H9 (cell line): ENCODE data around the gene SNX30. TPM values are rescaled to one million over a fixed set of nuclear protein-coding genes. Genes with fewer than 3 reads are reported as not detected.

ENCODE experiments used
- DNase-seq: peaks from one replicate; pipeline ENCODE4 v3.0.0-alpha.2; 2017
- H2AFZ ChIP-seq: one replicate; pipeline ENCODE4 v1.6.1; 2013; ENCODE audit warnings: mild to moderate bottlenecking, low read length, control low read depth, moderate library complexity
- H2AK5ac ChIP-seq: 2 replicates; pipeline ENCODE4 v1.6.1; 2013; ENCODE audit warnings: low read length, control low read depth, mixed read lengths; ENCODE audit not compliant: insufficient read length
- H2BK120ac ChIP-seq: one replicate; pipeline ENCODE4 v1.6.1; 2013; ENCODE audit warnings: low read depth, mild to moderate bottlenecking, low read length, control low read depth, inconsistent platforms; ENCODE audit not compliant: poor library complexity, severe bottlenecking
- H2BK12ac ChIP-seq: 2 replicates; pipeline ENCODE4 v1.6.1; 2013; ENCODE audit warnings: low read length, control low read depth, mixed read lengths, low read depth; ENCODE audit not compliant: insufficient read length
- H2BK15ac ChIP-seq: 2 replicates; pipeline ENCODE4 v1.6.1; 2013; ENCODE audit warnings: low read depth, low read length, control low read depth
- H2BK20ac ChIP-seq: one replicate; pipeline ENCODE4 v1.6.1; 2013; ENCODE audit warnings: low read depth, mild to moderate bottlenecking, low read length, control low read depth, inconsistent platforms; ENCODE audit not compliant: poor library complexity, severe bottlenecking
- H2BK5ac ChIP-seq: 2 replicates; pipeline ENCODE4 v1.6.1; 2013; ENCODE audit warnings: low read length, control low read depth, mixed read lengths; ENCODE audit not compliant: insufficient read length
- H3K14ac ChIP-seq: 2 replicates; pipeline ENCODE4 v1.6.1; 2013; ENCODE audit warnings: low read length, control low read depth; ENCODE audit not compliant: insufficient read depth
- H3K18ac ChIP-seq: 2 replicates; pipeline ENCODE4 v1.6.1; 2013; ENCODE audit warnings: low read depth, mild to moderate bottlenecking, mixed read lengths, low read length, control low read depth; ENCODE audit not compliant: insufficient read length
- H3K23ac ChIP-seq: 2 replicates; pipeline ENCODE4 v1.6.1; 2013; ENCODE audit warnings: low read length, control low read depth, mixed read lengths, low read depth; ENCODE audit not compliant: insufficient read length
- H3K23me2 ChIP-seq: 2 replicates; pipeline ENCODE4 v1.6.1; 2013; ENCODE audit warnings: low read depth, mild to moderate bottlenecking, mixed read lengths, low read length, control low read depth; ENCODE audit not compliant: insufficient read length, poor library complexity, severe bottlenecking
- H3K27ac ChIP-seq: 2 replicates; pipeline ENCODE4 v1.5.1; 2013; ENCODE audit warnings: low read length, control low read depth, mixed read lengths, low read depth; ENCODE audit not compliant: insufficient read length
- H3K27me3 ChIP-seq: 2 replicates; pipeline ENCODE4 v1.6.1; 2013; ENCODE audit warnings: low read length, control low read depth, inconsistent platforms; ENCODE audit not compliant: insufficient read depth
- H3K4ac ChIP-seq: 2 replicates; pipeline ENCODE4 v1.6.1; 2013; ENCODE audit warnings: low read depth, mild to moderate bottlenecking, control low read depth, inconsistent platforms, low read length, moderate library complexity
- H3K4me1 ChIP-seq: 2 replicates; pipeline ENCODE4 v1.6.1; 2013; ENCODE audit warnings: low read length, control low read depth, inconsistent platforms; ENCODE audit not compliant: insufficient read depth
- H3K4me2 ChIP-seq: 2 replicates; pipeline ENCODE4 v1.6.1; 2013; ENCODE audit warnings: low read length, control low read depth, mixed read lengths; ENCODE audit not compliant: insufficient read length, insufficient read depth
- H3K56ac ChIP-seq: 2 replicates; pipeline ENCODE4 v1.6.1; 2013; ENCODE audit warnings: low read depth, mild to moderate bottlenecking, mixed read lengths, low read length, control low read depth; ENCODE audit not compliant: insufficient read length
- H3K79me1 ChIP-seq: 2 replicates; pipeline ENCODE4 v1.6.1; 2013; ENCODE audit warnings: low read depth, mild to moderate bottlenecking, moderate library complexity, low read length, control low read depth, inconsistent platforms; ENCODE audit not compliant: insufficient read depth, poor library complexity, severe bottlenecking
- H3K79me2 ChIP-seq: 2 replicates; pipeline ENCODE4 v1.6.1; 2013; ENCODE audit warnings: low read length, control low read depth, inconsistent platforms; ENCODE audit not compliant: insufficient read depth
- H3K9ac ChIP-seq: 2 replicates; pipeline ENCODE4 v1.6.1; 2013; ENCODE audit warnings: low read length, control low read depth, mixed read lengths; ENCODE audit not compliant: insufficient read length; ENCODE audit errors: extremely low read depth
- H3K9me3 ChIP-seq: one replicate; pipeline ENCODE4 v1.6.1; 2013; ENCODE audit warnings: low read depth, low read length, inconsistent platforms; ENCODE audit not compliant: control insufficient read depth
- H3T11ph ChIP-seq: one replicate; pipeline ENCODE4 v1.6.1; 2013; ENCODE audit warnings: mild to moderate bottlenecking, low read length, control low read depth, inconsistent platforms
- H4K20me1 ChIP-seq: one replicate; pipeline ENCODE4 v1.6.1; 2013; ENCODE audit not compliant: control insufficient read depth, insufficient read length, insufficient read depth
- H4K5ac ChIP-seq: 2 replicates; pipeline ENCODE4 v1.6.1; 2013; ENCODE audit warnings: low read depth, mild to moderate bottlenecking, mixed read lengths, low read length, control low read depth; ENCODE audit not compliant: insufficient read length
- H4K8ac ChIP-seq: replicated peaks from 2 replicates; pipeline ENCODE4 v1.6.1; 2013; ENCODE audit warnings: low read length, control low read depth, mixed read lengths, low read depth; ENCODE audit not compliant: insufficient read length
- H4K91ac ChIP-seq: 2 replicates; pipeline ENCODE4 v1.6.1; 2013; ENCODE audit warnings: low read depth, mild to moderate bottlenecking, moderate library complexity, mixed read lengths, low read length, control low read depth; ENCODE audit not compliant: insufficient read length
- H3K27ac Mint-ChIP-seq, 3 experiments: 2 replicates in 2 of 3; 3 replicates in 1 of 3; pipeline ENCODE4 v1.8.0; 2020 to 2021; ENCODE audit warnings: mixed read lengths in 3 of 3, mild to moderate bottlenecking in 1 of 3, moderate library complexity in 1 of 3
- H3K27me3 Mint-ChIP-seq: 2 replicates; pipeline ENCODE4 v1.8.0; 2021; ENCODE audit warnings: low read depth, mild to moderate bottlenecking, moderate library complexity, mixed read lengths
- H3K36me3 Mint-ChIP-seq, 3 experiments: 2 replicates in 2 of 3; 3 replicates in 1 of 3; pipeline ENCODE4 v1.8.0; 2020 to 2021; ENCODE audit warnings: low read depth in 3 of 3, mixed read lengths in 3 of 3; ENCODE audit not compliant: insufficient read depth in 1 of 3
- H3K4me1 Mint-ChIP-seq, 2 experiments: 2 replicates each; pipeline ENCODE4 v1.8.0; 2020; ENCODE audit warnings: mixed read lengths in 2 of 2
- H3K4me3 Mint-ChIP-seq, 2 experiments: 2 replicates in 1 of 2; 3 replicates in 1 of 2; pipeline ENCODE4 v1.8.0; 2020 to 2021; ENCODE audit warnings: mild to moderate bottlenecking in 2 of 2, mixed read lengths in 2 of 2, moderate library complexity in 1 of 2
- H3K9me3 Mint-ChIP-seq, 2 experiments: 2 replicates in 1 of 2; 3 replicates in 1 of 2; pipeline ENCODE4 v1.8.0; 2020; ENCODE audit warnings: mild to moderate bottlenecking in 2 of 2, mixed read lengths in 2 of 2, moderate library complexity in 1 of 2
- WGBS: extraction: QIAGEN DNeasy Blood & Tissue Kit; methylation state at CpG from one replicate; pipeline ENCODE4 v1.1.7; 2013; ENCODE audit warnings: missing lambda C conversion rate, low lambda C conversion rate, mixed read lengths; ENCODE audit not compliant: insufficient read length; ENCODE audit errors: extremely low coverage; 5-methylcytosine and 5-hydroxymethylcytosine counted together
- total RNA-seq: library from RNA; stranded (reverse); gene quantifications from 2 replicates; pipeline ENCODE4 v1.2.1, GENCODE V29; 2021
- TF ChIP-seq, protein P1 (sequence below): fragments of 200-600 bp; sonication (generic); conservative IDR thresholded peaks from 3 replicates; pipeline ENCODE4 v1.8.0; 2021; ENCODE audit warnings: antibody characterized with exemption, mild to moderate bottlenecking

The SNX30 gene
- total RNA-seq, 1 experiment from 2014 or later = 10.3 TPM

DNA sequence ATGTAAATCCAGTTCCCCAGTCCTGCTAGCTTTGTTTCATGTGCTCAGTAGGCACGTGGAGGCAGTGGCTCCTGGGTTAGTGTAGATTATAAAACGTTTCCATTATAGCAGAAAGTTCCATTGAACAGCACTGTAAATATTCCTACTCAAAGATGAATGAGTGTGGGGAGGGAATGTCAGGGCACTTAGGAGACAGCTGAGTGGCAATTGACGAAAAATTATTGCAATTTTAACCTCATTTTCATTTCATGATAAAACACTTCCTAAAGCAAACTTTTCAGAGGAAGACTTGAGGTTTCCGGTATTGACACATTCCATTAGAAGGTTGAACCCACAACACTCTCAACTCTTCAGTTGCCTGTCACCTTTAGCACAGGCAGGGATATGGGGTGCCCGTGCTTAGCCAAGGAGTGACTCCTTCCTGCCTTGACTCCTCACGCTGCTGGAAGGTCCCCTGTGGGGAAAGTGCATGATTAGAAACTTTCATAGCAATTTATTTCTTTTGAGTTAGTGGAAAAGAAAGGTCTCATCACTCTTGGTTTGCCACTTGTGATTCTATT is 98.9 kb downstream of the SNX30 start:
- peaks cover 0 to 15% (median 0%) of the 10 kb centered on the region in 3 experiments; a peak in 3 of 7 replicates for H3K36me3 Mint-ChIP-seq
- peaks cover 8% of the 10 kb centered on the region; the same call in 1 of the 2 replicates for H3K4me1 ChIP-seq
- H3K27ac ChIP-seq = no peak overlapping the region
- H4K20me1 ChIP-seq = no peaks in the 10 kb centered on the region
- no CpG with 5 or more reads among the region's 6 CpGs for WGBS
- H3T11ph ChIP-seq = no peak overlapping the region
- H3K14ac ChIP-seq = no peak overlapping the region
- no peak overlapping the region for H2AK5ac ChIP-seq
- peaks cover 40 to 48% of the 10 kb centered on the region in 2 experiments for H3K4me1 Mint-ChIP-seq
- no peak overlapping the region for H2BK120ac ChIP-seq
- H3K9ac ChIP-seq = no peak overlapping the region
- H3K56ac ChIP-seq = no peak overlapping the region
- no peaks in the 10 kb centered on the region for H3K23me2 ChIP-seq
- no peaks in the 10 kb centered on the region for H3K79me1 ChIP-seq
- H3K27ac Mint-ChIP-seq = no peak overlapping the region
- DNase-seq = no peak
- no peak overlapping the region for H2BK15ac ChIP-seq
- H2BK12ac ChIP-seq = no peak overlapping the region
- H3K79me2 ChIP-seq = no peaks in the 10 kb centered on the region
- H3K9me3 ChIP-seq = no peaks in the 10 kb centered on the region
- H3K4me3 Mint-ChIP-seq = no peak overlapping the region
- H3K27me3 Mint-ChIP-seq = no peaks in the 10 kb centered on the region
- H4K91ac ChIP-seq = no peak overlapping the region
- H2BK20ac ChIP-seq = no peak overlapping the region
- no peaks in the 10 kb centered on the region for H3K27me3 ChIP-seq
- no peak overlapping the region for H4K5ac ChIP-seq
- H4K8ac ChIP-seq = no peak overlapping the region
- H3K23ac ChIP-seq = no peak overlapping the region
- TF ChIP-seq, protein P1, sequence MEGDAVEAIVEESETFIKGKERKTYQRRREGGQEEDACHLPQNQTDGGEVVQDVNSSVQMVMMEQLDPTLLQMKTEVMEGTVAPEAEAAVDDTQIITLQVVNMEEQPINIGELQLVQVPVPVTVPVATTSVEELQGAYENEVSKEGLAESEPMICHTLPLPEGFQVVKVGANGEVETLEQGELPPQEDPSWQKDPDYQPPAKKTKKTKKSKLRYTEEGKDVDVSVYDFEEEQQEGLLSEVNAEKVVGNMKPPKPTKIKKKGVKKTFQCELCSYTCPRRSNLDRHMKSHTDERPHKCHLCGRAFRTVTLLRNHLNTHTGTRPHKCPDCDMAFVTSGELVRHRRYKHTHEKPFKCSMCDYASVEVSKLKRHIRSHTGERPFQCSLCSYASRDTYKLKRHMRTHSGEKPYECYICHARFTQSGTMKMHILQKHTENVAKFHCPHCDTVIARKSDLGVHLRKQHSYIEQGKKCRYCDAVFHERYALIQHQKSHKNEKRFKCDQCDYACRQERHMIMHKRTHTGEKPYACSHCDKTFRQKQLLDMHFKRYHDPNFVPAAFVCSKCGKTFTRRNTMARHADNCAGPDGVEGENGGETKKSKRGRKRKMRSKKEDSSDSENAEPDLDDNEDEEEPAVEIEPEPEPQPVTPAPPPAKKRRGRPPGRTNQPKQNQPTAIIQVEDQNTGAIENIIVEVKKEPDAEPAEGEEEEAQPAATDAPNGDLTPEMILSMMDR = no peak
- no peak overlapping the region for H3K18ac ChIP-seq
- H3K4me2 ChIP-seq = no peak overlapping the region
- no peaks in the 10 kb centered on the region; a peak in 1 of 5 replicates for H3K9me3 Mint-ChIP-seq
- H2AFZ ChIP-seq = no peak overlapping the region
- H3K4ac ChIP-seq = no peak overlapping the region
- H2BK5ac ChIP-seq = no peak overlapping the region
